ENCODE data around the gene GPR107.

Gene GPR107

GRCh38 chr9:130064621-130065020 is 10.9 kb downstream of the GPR107 start:
- H2BK5ac ChIP-seq (ENCODE audit: low read length) = no peak overlapping the region
- H3K23ac ChIP-seq (ENCODE audit: low read length) = no peak overlapping the region
- H2BK15ac ChIP-seq (replicated peaks; ENCODE audit: low read depth) = no peak overlapping the region
- no peak overlapping the region for H3K9ac ChIP-seq (ENCODE audit: low read length)
- H3K4me3 ChIP-seq (ENCODE audit: low read length) = no peak overlapping the region
- no peak overlapping the region for H3K27ac ChIP-seq (ENCODE audit: low read depth, low read length)
- H3K56ac ChIP-seq (ENCODE audit: low read length) = no peak overlapping the region
- no peak overlapping the region for H3K18ac ChIP-seq (ENCODE audit: low read length)
- no peak overlapping the region for H3K4me2 ChIP-seq (ENCODE audit: low read length)
- H3K79me1 ChIP-seq (ENCODE audit: low read length) = peaks cover 14% of the 10 kb centered on the region
- no peak overlapping the region for H2BK120ac ChIP-seq (ENCODE audit: low read depth, low read length)
- no peak overlapping the region for H3K4ac ChIP-seq (ENCODE audit: low read depth, low read length)
- H2AK5ac ChIP-seq (ENCODE audit: low read length) = no peak overlapping the region
- H3K27me3 ChIP-seq (ENCODE audit: insufficient read depth, low read length, poor library complexity) = no peaks in the 10 kb centered on the region
- peak; percentile 62 for DNase-seq
- H3K79me2 ChIP-seq (ENCODE audit: control insufficient read depth, insufficient read depth, low read length) = peaks cover 9% of the 10 kb centered on the region
- H4K5ac ChIP-seq (ENCODE audit: low read length) = no peak overlapping the region
- no peaks in the 10 kb centered on the region for H3K4me1 ChIP-seq (ENCODE audit: control insufficient read depth, low read depth, low read length)
- WGBS (ENCODE audit: extremely low coverage, insufficient coverage, low lambda C conversion rate) = no CpG with 5 or more reads among the region's 4 CpGs
- no peak overlapping the region for H4K8ac ChIP-seq (ENCODE audit: low read depth, low read length)
- no peaks in the 10 kb centered on the region for H3K36me3 ChIP-seq (ENCODE audit: control insufficient read depth, insufficient read depth, low read length)

DNA sequence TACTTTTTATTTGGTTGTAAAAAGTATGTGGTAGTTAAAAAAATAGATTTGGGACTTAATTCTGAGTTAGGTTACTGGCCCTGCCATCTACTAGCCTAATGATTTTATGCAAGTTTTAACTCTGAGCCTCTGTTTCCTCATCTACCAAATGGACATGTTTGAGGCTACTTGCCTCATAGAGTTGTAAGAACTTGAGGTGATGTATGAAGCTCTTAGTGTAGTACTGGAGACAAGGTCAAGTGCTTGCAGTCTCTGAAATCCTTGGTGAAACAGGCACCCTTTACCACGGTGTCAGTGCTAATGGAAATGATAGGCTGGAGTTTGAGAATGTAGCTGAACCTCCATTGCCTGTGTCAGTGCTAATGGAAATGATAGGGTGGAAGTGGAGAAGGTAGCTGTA is 15.3 kb downstream of the GPR107 start:
- Histone ChIP-seq H3K4me1 (ENCODE audit: control insufficient read depth, low read depth, low read length) (peaks cover 6% of the 10 kb centered on the region), H4K5ac (ENCODE audit: low read length) (no peak overlapping the region), H3K4ac (ENCODE audit: low read depth, low read length) (no peak overlapping the region), H3K36me3 (ENCODE audit: control insufficient read depth, insufficient read depth, low read length) (no peaks in the 10 kb centered on the region), H3K56ac (ENCODE audit: low read length) (no peak overlapping the region), H3K4me2 (ENCODE audit: low read length) (no peak overlapping the region), H3K23ac (ENCODE audit: low read length) (no peak overlapping the region), H3K4me3 (ENCODE audit: low read length) (no peak overlapping the region), H2AK5ac (ENCODE audit: low read length) (no peak overlapping the region), H4K8ac (ENCODE audit: low read depth, low read length) (no peak overlapping the region), H2BK5ac (ENCODE audit: low read length) (no peak overlapping the region), H2BK120ac (ENCODE audit: low read depth, low read length) (no peak overlapping the region), H3K27me3 (ENCODE audit: insufficient read depth, low read length, poor library complexity) (no peaks in the 10 kb centered on the region), H3K79me1 (ENCODE audit: low read length) (peaks cover 17% of the 10 kb centered on the region), H3K79me2 (ENCODE audit: control insufficient read depth, insufficient read depth, low read length) (peaks cover 6% of the 10 kb centered on the region), H3K18ac (ENCODE audit: low read length) (no peak overlapping the region), H3K9ac (ENCODE audit: low read length) (no peak overlapping the region), H2BK15ac (replicated peaks; ENCODE audit: low read depth) (no peak overlapping the region), H3K27ac (ENCODE audit: low read depth, low read length) (no peak overlapping the region)
- no peak for DNase-seq
- no CpG with 5 or more reads among the region's 1 CpG for WGBS (ENCODE audit: extremely low coverage, insufficient coverage, low lambda C conversion rate)

DNA sequence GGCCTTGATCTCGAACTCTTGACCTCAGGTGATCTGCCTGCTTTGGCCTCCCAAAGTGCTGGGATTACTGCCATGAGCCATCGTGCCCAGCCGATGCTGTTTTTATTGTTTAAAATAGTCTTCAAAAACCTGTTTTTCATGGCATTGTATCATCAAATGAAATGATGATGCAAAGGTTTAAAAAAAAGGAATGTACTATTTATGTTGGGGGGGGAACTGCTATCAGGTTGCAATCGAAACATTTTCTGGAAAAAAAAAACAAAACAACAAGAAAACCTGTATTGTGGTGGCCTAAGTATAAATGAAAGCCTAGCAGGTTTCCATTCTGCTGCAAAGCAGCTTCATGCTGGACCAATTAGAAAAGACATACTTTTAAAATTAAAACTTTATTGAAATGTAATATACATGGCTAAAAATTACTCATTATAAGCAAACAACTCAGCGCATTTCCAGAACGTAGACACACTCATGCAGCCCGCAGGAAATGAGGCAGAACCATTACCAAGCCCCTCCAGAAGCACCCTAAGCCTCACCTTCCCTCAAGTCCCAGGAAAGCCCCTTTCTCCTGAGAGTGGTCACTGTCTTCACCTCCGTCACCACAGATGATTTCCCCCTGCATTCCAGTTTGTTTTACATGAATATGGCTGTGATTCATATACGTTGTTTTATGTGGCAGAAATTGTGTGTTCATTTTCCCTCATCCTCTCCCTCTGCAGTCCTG is 19.0 kb downstream of the GPR107 start:
- no peak overlapping the region for H2BK120ac ChIP-seq (ENCODE audit: low read depth, low read length)
- no CpG with 5 or more reads among the region's 9 CpGs for WGBS (ENCODE audit: extremely low coverage, insufficient coverage, low lambda C conversion rate)
- H3K23ac ChIP-seq (ENCODE audit: low read length) = no peak overlapping the region
- no peak overlapping the region for H3K18ac ChIP-seq (ENCODE audit: low read length)
- peak overlapping the region; percentile 51 for H3K9ac ChIP-seq (ENCODE audit: low read length)
- H3K56ac ChIP-seq (ENCODE audit: low read length) = peak overlapping the region; percentile 82
- no peaks in the 10 kb centered on the region for H3K27me3 ChIP-seq (ENCODE audit: insufficient read depth, low read length, poor library complexity)
- DNase-seq = no peak
- H2AK5ac ChIP-seq (ENCODE audit: low read length) = peak overlapping the region; percentile 98
- H3K4me1 ChIP-seq (ENCODE audit: control insufficient read depth, low read depth, low read length) = peaks cover 6% of the 10 kb centered on the region
- H3K4me3 ChIP-seq (ENCODE audit: low read length) = no peak overlapping the region
- H3K36me3 ChIP-seq (ENCODE audit: control insufficient read depth, insufficient read depth, low read length) = peaks cover 1% of the 10 kb centered on the region
- peaks cover 4% of the 10 kb centered on the region for H3K79me2 ChIP-seq (ENCODE audit: control insufficient read depth, insufficient read depth, low read length)
- no peak overlapping the region for H3K4ac ChIP-seq (ENCODE audit: low read depth, low read length)
- H2BK15ac ChIP-seq (replicated peaks; ENCODE audit: low read depth) = no peak overlapping the region
- peak overlapping the region; percentile 48 for H3K4me2 ChIP-seq (ENCODE audit: low read length)
- peak overlapping the region; percentile 29 for H2BK5ac ChIP-seq (ENCODE audit: low read length)
- H4K8ac ChIP-seq (ENCODE audit: low read depth, low read length) = no peak overlapping the region
- peak overlapping the region; percentile 2 for H3K27ac ChIP-seq (ENCODE audit: low read depth, low read length)
- H3K79me1 ChIP-seq (ENCODE audit: low read length) = peaks cover 17% of the 10 kb centered on the region
- no peak overlapping the region for H4K5ac ChIP-seq (ENCODE audit: low read length)

GRCh38 chr9:130073373-130073772 is 19.7 kb downstream of the GPR107 start:
- Histone ChIP-seq H3K79me1 (ENCODE audit: low read length) (peaks cover 17% of the 10 kb centered on the region), H3K4me1 (ENCODE audit: control insufficient read depth, low read depth, low read length) (peaks cover 6% of the 10 kb centered on the region), H3K27ac (ENCODE audit: low read depth, low read length) (peak overlapping the region; percentile 2), H3K9ac (ENCODE audit: low read length) (peak overlapping the region; percentile 51), H3K4me2 (ENCODE audit: low read length) (no peak overlapping the region), H4K5ac (ENCODE audit: low read length) (no peak overlapping the region), H3K23ac (ENCODE audit: low read length) (no peak overlapping the region), H2AK5ac (ENCODE audit: low read length) (no peak overlapping the region), H3K4ac (ENCODE audit: low read depth, low read length) (no peak overlapping the region), H3K79me2 (ENCODE audit: control insufficient read depth, insufficient read depth, low read length) (peaks cover 4% of the 10 kb centered on the region), H3K27me3 (ENCODE audit: insufficient read depth, low read length, poor library complexity) (no peaks in the 10 kb centered on the region), H3K4me3 (ENCODE audit: low read length) (no peak overlapping the region), H3K18ac (ENCODE audit: low read length) (no peak overlapping the region), H4K8ac (ENCODE audit: low read depth, low read length) (no peak overlapping the region), H3K56ac (ENCODE audit: low read length) (no peak overlapping the region), H3K36me3 (ENCODE audit: control insufficient read depth, insufficient read depth, low read length) (peaks cover 1% of the 10 kb centered on the region), H2BK15ac (replicated peaks; ENCODE audit: low read depth) (no peak overlapping the region), H2BK5ac (ENCODE audit: low read length) (no peak overlapping the region), H2BK120ac (ENCODE audit: low read depth, low read length) (no peak overlapping the region)
- DNase-seq = peak; percentile 89
- WGBS (ENCODE audit: extremely low coverage, insufficient coverage, low lambda C conversion rate) = no CpG with 5 or more reads among the region's 2 CpGs

- Histone ChIP-seq H3K23ac (ENCODE audit: low read length) (no peak overlapping the region), H3K36me3 (ENCODE audit: control insufficient read depth, insufficient read depth, low read length) (peaks cover 1% of the 10 kb centered on the region), H2BK15ac (replicated peaks; ENCODE audit: low read depth) (no peak overlapping the region), H3K27ac (ENCODE audit: low read depth, low read length) (no peak overlapping the region), H2BK5ac (ENCODE audit: low read length) (no peak overlapping the region), H2BK120ac (ENCODE audit: low read depth, low read length) (no peak overlapping the region), H3K4me3 (ENCODE audit: low read length) (no peak overlapping the region), H3K56ac (ENCODE audit: low read length) (no peak overlapping the region), H2AK5ac (ENCODE audit: low read length) (no peak overlapping the region), H3K79me2 (ENCODE audit: control insufficient read depth, insufficient read depth, low read length) (no peaks in the 10 kb centered on the region), H4K8ac (ENCODE audit: low read depth, low read length) (no peak overlapping the region), H3K9ac (ENCODE audit: low read length) (no peak overlapping the region), H3K27me3 (ENCODE audit: insufficient read depth, low read length, poor library complexity) (no peaks in the 10 kb centered on the region), H3K4me1 (ENCODE audit: control insufficient read depth, low read depth, low read length) (peaks cover 2% of the 10 kb centered on the region), H3K4ac (ENCODE audit: low read depth, low read length) (no peak overlapping the region), H3K4me2 (ENCODE audit: low read length) (no peak overlapping the region), H3K18ac (ENCODE audit: low read length) (no peak overlapping the region), H3K79me1 (ENCODE audit: low read length) (peaks cover 8% of the 10 kb centered on the region), H4K5ac (ENCODE audit: low read length) (no peak overlapping the region)
- DNase-seq = no peak
- WGBS (ENCODE audit: extremely low coverage, insufficient coverage, low lambda C conversion rate) = no CpG with 5 or more reads among the region's 3 CpGs
These were observed 24.8 kb downstream of the GPR107 start for GRCh38 chr9:130078547-130078946.

DNA sequence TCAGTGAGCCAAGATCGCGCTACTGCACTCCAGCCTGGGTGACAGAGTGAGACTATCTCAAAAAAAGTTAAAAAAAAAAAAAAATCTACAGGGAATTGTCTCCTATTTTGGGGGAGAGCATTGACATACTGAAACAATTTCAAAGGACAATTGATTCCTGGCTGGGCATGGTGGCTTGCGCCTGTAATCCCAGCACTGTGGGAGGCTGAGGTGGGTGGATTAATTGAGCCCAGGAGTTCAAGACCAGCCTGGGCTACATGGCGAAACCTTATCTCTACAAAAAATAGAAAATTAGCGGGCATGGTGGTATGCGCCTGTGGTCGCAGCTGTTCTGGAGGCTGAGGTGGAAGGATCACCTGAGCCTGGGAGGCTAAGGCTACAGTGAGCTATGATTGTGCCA is 30.6 kb downstream of the GPR107 start:
- H3K4me1 ChIP-seq (ENCODE audit: control insufficient read depth, low read depth, low read length) = no peaks in the 10 kb centered on the region
- H3K18ac ChIP-seq (ENCODE audit: low read length) = no peak overlapping the region
- H3K9ac ChIP-seq (ENCODE audit: low read length) = no peak overlapping the region
- no peak overlapping the region for H2BK15ac ChIP-seq (replicated peaks; ENCODE audit: low read depth)
- no peak overlapping the region for H3K56ac ChIP-seq (ENCODE audit: low read length)
- H3K23ac ChIP-seq (ENCODE audit: low read length) = no peak overlapping the region
- no peaks in the 10 kb centered on the region for H3K79me2 ChIP-seq (ENCODE audit: control insufficient read depth, insufficient read depth, low read length)
- no peak for DNase-seq
- H2AK5ac ChIP-seq (ENCODE audit: low read length) = no peak overlapping the region
- no peak overlapping the region for H2BK120ac ChIP-seq (ENCODE audit: low read depth, low read length)
- no peaks in the 10 kb centered on the region for H3K79me1 ChIP-seq (ENCODE audit: low read length)
- no peaks in the 10 kb centered on the region for H3K36me3 ChIP-seq (ENCODE audit: control insufficient read depth, insufficient read depth, low read length)
- no peak overlapping the region for H3K4me2 ChIP-seq (ENCODE audit: low read length)
- H3K27ac ChIP-seq (ENCODE audit: low read depth, low read length) = no peak overlapping the region
- no peaks in the 10 kb centered on the region for H3K27me3 ChIP-seq (ENCODE audit: insufficient read depth, low read length, poor library complexity)
- no peak overlapping the region for H4K5ac ChIP-seq (ENCODE audit: low read length)
- WGBS (ENCODE audit: extremely low coverage, insufficient coverage, low lambda C conversion rate) = no CpG with 5 or more reads among the region's 7 CpGs
- no peak overlapping the region for H2BK5ac ChIP-seq (ENCODE audit: low read length)
- no peak overlapping the region for H3K4me3 ChIP-seq (ENCODE audit: low read length)
- H3K4ac ChIP-seq (ENCODE audit: low read depth, low read length) = no peak overlapping the region
- H4K8ac ChIP-seq (ENCODE audit: low read depth, low read length) = no peak overlapping the region

All from mesendoderm (in vitro differentiated cells).